GM12878 (cell line): ENCODE data around the gene EP400. TPM values are rescaled to one million over a fixed set of nuclear protein-coding genes. Genes with fewer than 3 reads are reported as not detected.

ENCODE experiments used
- ASH2L ChIP-seq: fragments of 300-600, 200-600 bp; sonication (generic); IDR thresholded peaks from 2 replicates; pipeline ENCODE4 v1.6.1; 2017; ENCODE audit warnings: low read depth, mild to moderate bottlenecking, borderline replicate concordance
- ATF2 ChIP-seq: IDR thresholded peaks from 2 replicates; pipeline ENCODE4 v1.6.1; 2012; ENCODE audit warnings: low read length, inconsistent platforms
- ATF3 ChIP-seq: IDR thresholded peaks from 2 replicates; pipeline ENCODE4 v1.6.1; 2011; ENCODE audit warnings: low read depth, mild to moderate bottlenecking, low read length, moderate library complexity, borderline replicate concordance; ENCODE audit errors: extremely low read depth
- CEBPB ChIP-seq, 2 experiments: fragments of 150-350 bp in 1 of 2; IDR thresholded peaks; 2 replicates each; pipeline ENCODE4 v1.6.1; 2012 to 2014; ENCODE audit warnings: low read depth in 2 of 2, low read length in 2 of 2, borderline replicate concordance in 1 of 2, inconsistent platforms in 1 of 2
- CREB1 ChIP-seq: IDR thresholded peaks from 2 replicates; pipeline ENCODE4 v1.6.1; 2012; ENCODE audit warnings: low read depth, mild to moderate bottlenecking, inconsistent platforms
- GABPA ChIP-seq: IDR thresholded peaks from 2 replicates; pipeline ENCODE4 v1.6.1; 2014; ENCODE audit warnings: antibody characterized with exemption, low read depth, mild to moderate bottlenecking, inconsistent platforms
- HDGF ChIP-seq: fragments of 450-650 bp; IDR thresholded peaks from 2 replicates; pipeline ENCODE4 v1.6.1; 2016; ENCODE audit warnings: antibody characterized with exemption
- MLLT1 ChIP-seq: fragments of 450-650 bp; IDR thresholded peaks from 2 replicates; pipeline ENCODE4 v1.6.1; 2016; ENCODE audit warnings: mild to moderate bottlenecking
- NR2C1 ChIP-seq: fragments of 450-650 bp; IDR thresholded peaks from 2 replicates; pipeline ENCODE4 v1.6.1; 2017; ENCODE audit warnings: antibody characterized with exemption, mild to moderate bottlenecking, moderate library complexity
- PBX3 ChIP-seq: IDR thresholded peaks from 2 replicates; pipeline ENCODE4 v1.6.1; 2011; ENCODE audit warnings: mild to moderate bottlenecking, low read depth, low read length, moderate library complexity; ENCODE audit not compliant: insufficient replicate concordance
- PRDM15 ChIP-seq: fragments of 450-650 bp; formaldehyde crosslinking; IDR thresholded peaks from 2 replicates; pipeline ENCODE4 v1.4.0; 2020; ENCODE audit warnings: mild to moderate bottlenecking, moderate library complexity
- RCOR1 ChIP-seq: conservative IDR thresholded peaks from 2 replicates; pipeline ENCODE4 v1.6.1; 2012; ENCODE audit warnings: low read depth, low read length, improper control_type of control experiment
- RELB ChIP-seq: fragments of 450-650 bp; IDR thresholded peaks from 2 replicates; pipeline ENCODE4 v1.6.1; 2017; ENCODE audit warnings: low read depth, mild to moderate bottlenecking, moderate library complexity
- SMAD1 ChIP-seq: fragments of 450-650 bp; IDR thresholded peaks from 2 replicates; pipeline ENCODE4 v1.6.1; 2018; ENCODE audit warnings: mild to moderate bottlenecking, low read depth; ENCODE audit not compliant: partially characterized antibody
- SMAD5 ChIP-seq: IDR thresholded peaks from 2 replicates; pipeline ENCODE4 v1.6.1; 2016; ENCODE audit warnings: antibody characterized with exemption, low read depth
- STAT3 ChIP-seq: IDR thresholded peaks from 2 replicates; pipeline ENCODE4 v1.6.1; 2011; ENCODE audit warnings: low read depth, low read length, improper control_type of control experiment
- SUPT20H ChIP-seq: IDR thresholded peaks from 2 replicates; pipeline ENCODE4 v1.6.1; 2011; ENCODE audit warnings: low read depth, mild to moderate bottlenecking, low read length, moderate library complexity, borderline replicate concordance; ENCODE audit not compliant: control insufficient read depth
- TCF12 ChIP-seq: IDR thresholded peaks from 2 replicates; pipeline ENCODE4 v1.6.1; 2011; ENCODE audit warnings: low read depth, mild to moderate bottlenecking, low read length
- TCF7 ChIP-seq: IDR thresholded peaks from 2 replicates; pipeline ENCODE4 v1.6.1; 2014; ENCODE audit warnings: antibody characterized with exemption, borderline replicate concordance
- polyA plus RNA-seq, 11 experiments: library from polyadenylated mRNA; depleted of rRNA in 4 of 11; unstranded in 6 of 11; stranded (reverse) in 5 of 11; fragments of >200 nt; fragmentation: Nextera tagmentation in 4 of 11; fragmentation: Illumina TruSeq in 1 of 11; extraction: Ambion mirVana in 4 of 11; extraction: Trizol in 1 of 11; gene quantifications; 1 replicate in 1 of 11; 2 replicates in 10 of 11; pipeline versions ENCODE4 v1.2.1 to v1.2.3, GENCODE V29; 2011 to 2016; ENCODE audit warnings: inconsistent platforms in 2 of 11, missing spikeins in 2 of 11, low read depth in 1 of 11
- total RNA-seq, 4 experiments: library from RNA; depleted of rRNA in 3 of 4; stranded (reverse); fragments of >200 nt in 3 of 4; fragmentation: Illumina TruSeq in 1 of 4; extraction: Trizol in 1 of 4; gene quantifications; 2 replicates each; pipeline versions ENCODE4 v1.2.1 to v1.2.3, GENCODE V29; 2013 to 2021

EP400 gene
- total and polyA plus RNA-seq, 10 of the 15 experiments (the other 5 are each of a cell fraction or from before 2014, with no cell fraction given), result 3.8 to 44.2 (median 8.4) TPM

- TF ChIP-seq SMAD5 (no peak), NR2C1 (no peak), TCF7 (no peak), PBX3 (no peak), ATF2 (no peak), SUPT20H (no peak), RCOR1 (0 out of 2 replicates have a peak, but pooled peaks have one; percentile 12), STAT3 (no peak), ATF3 (no peak), PRDM15 (no peak), CREB1 (no peak), RELB (peak; percentile 45; the same call in 1 of the 2 replicates), SMAD1 (no peak), CEBPB (IDR thresholded peaks at IDR 0.05; ENCODE audit: borderline replicate concordance in 1 of 2, low read depth in 2 of 2, low read length in 2 of 2) (no peak), TCF12 (no peak), ASH2L (no peak), HDGF (peak; percentile 60; the same call in 1 of the 2 replicates), MLLT1 (no peak), GABPA (no peak)
Measured at GRCh38 chr12:132071040-132071810, 121.5 kb downstream of the EP400 start (continued).
